DMS 273 (cell line): ENCODE results near the gene SNPH.

ENCODE experiments used
- DNase-seq: peaks from one replicate; lab custom pipeline; 2025; ENCODE audit not compliant: unreplicated experiment; lab: John Stamatoyannopoulos, UW

The SNPH gene

DNA sequence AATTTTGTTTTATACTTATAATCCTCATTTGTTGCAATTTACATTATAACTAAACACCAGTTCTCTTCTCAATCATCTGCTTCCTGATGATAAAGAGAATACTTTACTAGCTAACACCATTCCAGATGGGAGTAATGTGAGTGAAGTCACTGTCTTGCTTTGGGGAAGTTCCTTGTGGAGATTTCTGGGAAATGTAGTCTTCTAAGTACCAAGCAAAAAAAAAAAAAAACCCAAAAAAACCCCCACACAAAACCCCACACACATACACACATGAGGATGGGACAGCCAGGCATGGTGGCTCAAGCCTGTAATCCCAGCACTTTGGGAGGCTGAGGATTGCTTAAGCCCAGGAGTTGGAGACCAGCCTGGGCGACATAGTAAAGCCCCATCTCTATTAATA lies 2.2 kb upstream of the SNPH start:
- peak; percentile 59 for DNase-seq

DNA sequence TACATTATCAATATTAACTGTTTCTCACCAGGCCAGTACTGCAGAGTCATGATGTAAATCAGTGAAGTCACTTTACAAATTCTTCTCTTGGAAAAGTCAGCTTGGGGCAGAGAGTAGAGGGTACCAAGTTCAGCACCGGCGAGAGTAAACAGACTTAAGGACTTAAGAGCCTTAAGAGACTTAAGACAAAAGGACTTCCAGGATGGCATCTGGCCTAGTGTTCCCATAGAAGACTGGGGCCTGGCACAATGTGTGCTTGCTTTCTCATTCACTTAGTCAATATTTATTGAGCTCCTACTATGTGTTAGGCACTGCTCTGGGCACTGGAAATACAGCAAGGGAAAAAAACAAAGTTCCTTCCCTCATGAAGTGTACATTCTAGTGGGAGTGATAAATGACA lies 1.4 kb upstream of the SNPH start:
- DNase-seq = no peak

DNA sequence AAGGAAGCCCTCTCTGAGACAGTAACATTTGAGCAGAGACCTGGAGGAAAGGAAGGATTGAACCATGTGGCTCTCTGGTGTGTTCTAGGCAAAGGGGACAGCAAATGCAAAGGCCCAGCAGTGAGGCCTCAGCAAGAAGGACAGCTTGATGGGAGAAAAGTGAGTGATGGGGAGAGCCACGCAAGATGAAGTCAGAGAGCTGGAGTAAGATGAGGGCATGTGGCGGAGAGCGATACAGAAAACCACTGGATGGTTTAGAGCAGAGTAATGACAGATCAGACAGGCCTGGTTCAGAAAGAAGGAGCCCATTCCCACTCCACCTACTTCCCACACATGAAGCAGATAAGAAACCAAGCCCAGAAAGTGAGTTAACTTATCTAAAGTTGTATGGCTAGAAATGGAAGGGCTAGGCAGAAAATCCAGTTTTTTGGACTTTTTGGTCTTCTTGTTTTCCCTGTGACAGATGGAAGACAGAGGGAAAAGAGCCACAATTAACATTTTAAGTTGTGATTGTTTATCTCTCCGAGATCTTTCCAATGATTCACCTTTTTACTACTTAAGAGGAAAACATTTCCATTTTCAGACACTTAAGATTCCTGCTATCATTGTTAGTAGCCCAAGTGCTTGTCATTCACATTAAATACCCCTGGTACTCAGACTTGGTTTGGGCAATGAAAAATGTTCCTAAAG lies 723 bp upstream of the SNPH start:
- peak; percentile 20 for DNase-seq

DNA sequence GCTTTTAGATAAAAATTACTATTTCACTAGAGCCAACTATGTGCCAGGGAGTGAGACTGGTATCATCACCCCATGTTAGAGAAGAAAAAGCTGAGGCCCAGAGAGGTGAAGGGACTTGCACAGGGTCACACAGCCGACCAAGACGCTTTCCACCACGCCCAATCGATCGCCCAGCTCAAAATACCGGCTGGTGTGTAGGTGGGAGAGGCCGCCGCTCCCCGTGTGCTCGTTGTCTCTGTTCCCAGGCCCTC lies 253 bp upstream of the SNPH start:
- no peak for DNase-seq

DNA sequence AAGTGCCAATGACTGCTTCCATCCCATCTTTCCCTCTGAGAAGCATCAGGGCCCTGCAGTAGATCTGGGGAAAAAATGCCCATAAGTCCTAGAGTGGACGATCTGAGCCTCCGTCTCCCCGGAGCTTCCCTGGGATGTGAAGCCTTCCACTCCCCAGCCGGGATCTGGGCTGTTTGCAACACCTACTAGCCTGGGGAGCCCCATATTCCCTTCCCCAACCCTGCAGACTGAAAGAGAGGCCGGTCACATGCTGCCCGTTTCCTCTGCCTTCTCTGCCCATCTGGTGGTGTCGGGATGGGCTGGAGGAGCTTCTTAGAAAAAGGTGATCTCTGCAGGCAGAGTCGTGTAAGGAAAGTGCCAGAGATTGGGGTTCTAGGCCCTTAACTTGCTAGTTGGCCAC lies 1.1 kb downstream of the SNPH start:
- peak; percentile 34 for DNase-seq

DNA sequence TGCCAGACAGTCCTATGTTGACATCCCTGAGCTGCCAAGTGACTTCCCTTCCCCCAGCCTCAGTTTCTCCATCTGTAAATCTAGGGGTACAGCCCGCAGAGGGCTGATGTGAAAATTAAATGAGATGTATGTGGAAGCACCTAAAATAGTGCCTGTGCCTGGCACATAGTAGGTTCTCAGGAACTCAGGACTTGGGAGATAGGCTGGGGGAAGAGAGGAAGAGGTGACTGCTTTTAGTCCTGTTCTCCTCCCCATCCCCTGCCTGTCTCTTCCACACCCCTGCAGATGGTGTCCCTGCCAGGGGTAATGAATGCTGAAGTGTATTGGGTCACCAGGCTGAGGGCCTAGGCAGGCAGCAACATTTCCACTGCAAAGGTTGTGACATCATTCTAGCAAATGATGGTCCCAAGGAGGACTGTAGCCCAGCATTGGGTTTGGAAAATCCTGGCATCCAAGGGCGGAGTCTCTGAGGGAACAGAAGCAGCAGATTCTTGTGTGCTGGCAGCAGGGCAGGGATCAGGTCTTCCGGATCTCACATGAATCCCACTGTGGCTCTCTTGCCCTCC lies 1.8 kb downstream of the SNPH start:
- peak; percentile 31 for DNase-seq

DNA sequence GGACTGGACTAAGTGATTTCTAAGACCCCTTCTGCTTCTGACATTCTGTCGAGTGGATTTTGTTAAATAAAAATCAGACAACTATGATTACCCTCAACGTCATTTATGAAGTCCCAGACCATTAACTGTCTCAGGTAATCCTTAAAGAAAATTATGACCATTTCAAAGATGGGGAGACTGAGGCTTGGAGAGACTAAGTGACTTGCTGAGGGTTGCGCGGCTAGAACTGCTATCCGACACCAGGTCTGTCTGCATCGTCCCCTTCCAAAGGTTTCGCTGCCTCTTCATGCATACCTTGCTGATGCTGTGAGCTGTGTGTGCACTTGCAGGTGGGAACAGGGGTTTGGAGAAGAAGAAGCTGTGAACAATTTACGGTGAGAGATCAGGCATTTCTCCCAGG lies 3.1 kb downstream of the SNPH start:
- DNase-seq = no peak

DNA sequence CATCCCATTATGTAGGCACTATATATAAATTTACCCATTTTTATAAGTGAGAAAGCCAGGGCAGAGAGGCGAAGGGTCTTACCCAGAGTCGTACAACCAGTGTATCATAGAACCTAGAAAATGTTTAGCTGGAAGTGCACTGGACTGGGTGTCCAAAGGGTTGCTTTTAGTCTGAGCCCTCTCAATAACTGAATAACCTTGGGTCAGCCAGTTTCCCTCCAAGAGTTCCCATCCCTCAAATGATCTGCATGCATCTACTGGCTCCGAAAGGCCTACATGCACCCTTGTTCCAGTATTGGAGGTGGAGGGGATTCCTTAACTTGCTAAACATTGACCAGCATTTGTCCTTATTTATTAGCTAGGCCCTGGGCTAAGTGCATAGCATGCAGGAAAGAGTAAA lies 3.8 kb downstream of the SNPH start:
- DNase-seq = no peak

DNA sequence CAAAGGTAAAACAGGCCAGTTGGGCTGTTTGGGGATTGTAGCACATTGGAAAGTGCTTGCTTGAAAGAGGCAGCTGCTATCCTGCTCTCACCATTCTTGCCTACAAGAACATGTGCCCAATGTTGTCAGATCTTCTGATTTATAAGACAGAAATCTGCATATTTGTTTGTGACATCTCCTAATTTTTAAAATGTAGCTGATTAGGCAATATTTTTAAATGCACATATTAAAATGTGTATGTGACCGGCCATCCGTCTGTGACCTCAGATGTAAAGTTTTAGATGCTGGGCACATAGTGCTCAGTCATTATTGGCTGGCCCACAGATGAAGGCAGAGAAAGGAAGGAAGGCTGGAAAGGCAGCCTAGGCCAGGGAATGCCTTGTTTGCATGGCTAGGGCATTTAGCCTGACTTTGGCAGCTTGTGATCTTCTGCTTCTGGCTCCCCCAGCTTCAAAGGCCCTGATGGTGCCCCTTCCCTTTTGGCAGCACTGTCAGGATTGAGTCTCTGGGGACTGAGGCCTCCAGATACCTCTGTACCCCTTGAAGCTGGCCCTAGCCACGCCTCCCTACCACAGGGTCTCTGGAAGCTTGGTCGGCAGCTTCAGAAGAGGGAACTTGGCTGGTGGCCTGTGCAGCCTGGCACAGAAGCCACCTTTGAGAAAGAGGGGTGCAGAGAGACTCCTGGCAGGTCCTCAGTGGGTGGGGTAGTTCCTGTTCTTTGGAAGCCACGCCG lies 6.4 kb downstream of the SNPH start:
- no peak for DNase-seq

DNA sequence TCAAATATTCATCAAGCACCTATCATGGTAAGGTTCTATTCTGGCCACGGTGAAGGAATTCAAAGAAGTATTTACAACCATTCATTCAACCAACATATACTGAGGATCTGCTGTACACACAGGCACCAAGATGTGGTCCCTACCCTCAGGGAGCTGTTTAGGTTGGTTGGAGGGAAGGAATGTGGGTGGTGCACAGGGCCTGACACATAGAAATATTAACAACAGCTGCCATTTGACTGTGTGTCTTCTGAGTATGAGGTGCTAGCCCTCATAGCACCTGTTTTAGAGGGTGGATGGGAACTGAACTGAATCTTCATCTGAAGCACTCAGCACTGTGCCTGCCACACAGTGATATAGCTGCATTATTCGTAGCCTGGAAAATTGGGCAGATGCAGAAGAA lies 7.3 kb downstream of the SNPH start:
- no peak for DNase-seq

DNA sequence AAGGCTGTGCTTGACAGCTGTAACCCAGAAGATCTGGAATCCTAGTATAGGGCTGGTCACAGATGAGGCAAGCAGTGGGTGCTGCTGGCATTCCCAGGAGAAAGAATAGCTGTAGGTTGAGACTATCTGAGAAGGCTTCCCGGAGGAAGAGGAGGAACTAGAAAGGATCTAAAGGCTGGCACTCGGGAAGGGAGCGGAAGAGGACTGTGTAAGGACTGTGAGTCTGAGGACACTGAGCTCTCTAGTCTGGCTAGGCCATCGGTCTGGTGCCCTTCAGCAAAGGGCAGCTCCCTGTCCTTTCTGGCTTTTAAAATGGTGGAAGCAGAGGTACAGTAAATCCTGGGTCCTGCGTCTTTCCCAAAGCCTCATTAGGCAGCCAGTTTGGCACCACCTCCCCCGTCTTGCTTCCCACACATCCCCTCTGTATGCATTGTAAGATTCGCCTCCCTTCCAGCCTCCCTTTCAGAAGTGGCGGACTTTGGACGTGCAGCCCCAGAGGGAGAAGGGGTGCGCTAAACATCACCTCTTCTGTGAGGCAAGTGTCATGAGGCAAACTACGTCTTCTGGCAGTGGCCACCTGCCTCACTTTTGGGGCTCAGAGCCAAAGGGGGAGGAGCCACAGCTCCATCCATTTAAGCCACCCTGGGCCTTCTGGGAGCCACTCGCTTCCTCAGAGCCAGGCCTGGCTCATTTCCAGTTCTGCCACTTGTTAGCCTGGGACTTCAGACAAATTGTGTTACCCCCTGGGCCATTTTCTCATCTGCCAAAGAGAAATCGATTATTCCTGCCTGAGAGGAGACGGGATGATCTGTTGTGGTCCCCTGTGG lies 8.6 kb downstream of the SNPH start:
- peak; percentile 50 for DNase-seq

DNA sequence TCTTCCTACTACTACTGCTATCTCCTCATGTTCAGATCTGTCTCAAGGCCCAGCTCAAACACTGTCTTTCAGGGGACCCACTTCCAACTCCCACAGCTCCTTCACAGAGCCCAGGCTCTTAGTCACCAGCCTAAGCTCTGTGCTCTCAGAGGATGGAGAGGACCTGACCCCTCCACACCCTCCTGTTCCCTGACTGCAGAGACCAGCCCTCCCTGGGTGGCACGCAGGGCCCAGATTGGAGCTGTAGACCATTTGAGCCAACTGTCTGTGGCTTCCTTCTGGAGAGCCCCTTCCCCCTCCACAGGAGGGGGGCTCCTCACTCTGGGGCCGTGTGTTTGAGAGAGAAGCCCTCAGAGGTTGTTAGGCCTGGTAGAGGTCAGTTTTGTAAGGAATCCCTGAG lies 9.8 kb downstream of the SNPH start:
- DNase-seq = no peak

DNA sequence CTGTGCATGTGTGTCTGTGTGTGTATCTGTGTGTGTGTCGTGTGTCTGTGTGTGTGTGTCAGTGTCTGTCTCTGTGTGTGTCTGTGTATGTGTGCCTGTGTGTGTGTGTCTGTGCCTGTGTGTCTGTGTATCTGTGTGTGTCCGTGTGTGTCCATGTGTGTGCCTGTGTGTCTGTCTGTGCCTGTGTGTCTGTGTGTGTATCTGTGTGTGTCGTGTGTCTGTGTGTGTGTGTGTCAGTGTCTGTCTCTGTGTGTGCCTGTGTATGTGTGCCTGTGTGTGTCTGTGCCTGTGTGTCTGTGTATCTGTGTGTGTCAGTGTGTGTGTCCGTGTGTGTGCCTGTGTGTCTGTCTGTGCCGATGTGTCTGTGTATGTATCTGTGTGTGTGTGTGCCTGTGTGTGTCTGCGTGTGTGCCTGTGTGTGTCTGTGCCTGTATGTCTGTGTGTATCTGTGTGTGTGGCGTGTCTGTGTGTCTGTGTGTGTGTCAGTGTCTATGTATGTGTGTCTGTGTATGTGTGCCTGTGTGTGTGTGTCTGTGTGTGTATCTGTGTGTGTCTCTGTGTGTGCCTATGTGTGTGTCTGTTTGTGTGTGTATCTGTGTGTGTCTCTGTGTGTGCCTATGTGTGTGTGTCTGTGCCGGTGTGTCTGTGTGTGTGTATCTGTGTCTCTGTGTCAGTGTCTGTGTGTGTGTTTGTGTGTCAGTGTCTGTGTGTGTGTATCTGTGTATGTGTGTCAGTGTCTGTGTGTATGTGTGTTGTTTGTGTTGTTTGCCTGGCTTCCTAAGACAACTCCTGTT lies 11.6 kb downstream of the SNPH start:
- no peak for DNase-seq

DNA sequence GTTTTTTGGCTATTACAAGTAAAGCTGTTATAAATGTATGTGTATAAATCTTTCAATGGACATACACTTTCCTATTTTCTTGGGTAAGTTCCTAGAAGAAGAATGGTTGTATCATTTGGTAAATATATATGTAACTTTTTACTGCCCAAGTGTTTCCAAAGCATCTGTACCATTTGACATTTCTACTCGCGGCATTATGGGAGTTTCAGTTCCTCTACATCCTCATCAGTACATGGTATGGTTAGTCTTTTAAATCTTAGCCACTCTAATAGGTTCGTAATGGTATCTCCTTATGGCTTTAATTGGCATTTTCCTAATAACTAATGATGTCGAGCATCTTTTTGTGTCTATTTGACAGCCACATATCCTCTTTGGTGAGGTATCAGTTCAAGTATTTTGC lies 12.9 kb downstream of the SNPH start:
- no peak for DNase-seq

DNA sequence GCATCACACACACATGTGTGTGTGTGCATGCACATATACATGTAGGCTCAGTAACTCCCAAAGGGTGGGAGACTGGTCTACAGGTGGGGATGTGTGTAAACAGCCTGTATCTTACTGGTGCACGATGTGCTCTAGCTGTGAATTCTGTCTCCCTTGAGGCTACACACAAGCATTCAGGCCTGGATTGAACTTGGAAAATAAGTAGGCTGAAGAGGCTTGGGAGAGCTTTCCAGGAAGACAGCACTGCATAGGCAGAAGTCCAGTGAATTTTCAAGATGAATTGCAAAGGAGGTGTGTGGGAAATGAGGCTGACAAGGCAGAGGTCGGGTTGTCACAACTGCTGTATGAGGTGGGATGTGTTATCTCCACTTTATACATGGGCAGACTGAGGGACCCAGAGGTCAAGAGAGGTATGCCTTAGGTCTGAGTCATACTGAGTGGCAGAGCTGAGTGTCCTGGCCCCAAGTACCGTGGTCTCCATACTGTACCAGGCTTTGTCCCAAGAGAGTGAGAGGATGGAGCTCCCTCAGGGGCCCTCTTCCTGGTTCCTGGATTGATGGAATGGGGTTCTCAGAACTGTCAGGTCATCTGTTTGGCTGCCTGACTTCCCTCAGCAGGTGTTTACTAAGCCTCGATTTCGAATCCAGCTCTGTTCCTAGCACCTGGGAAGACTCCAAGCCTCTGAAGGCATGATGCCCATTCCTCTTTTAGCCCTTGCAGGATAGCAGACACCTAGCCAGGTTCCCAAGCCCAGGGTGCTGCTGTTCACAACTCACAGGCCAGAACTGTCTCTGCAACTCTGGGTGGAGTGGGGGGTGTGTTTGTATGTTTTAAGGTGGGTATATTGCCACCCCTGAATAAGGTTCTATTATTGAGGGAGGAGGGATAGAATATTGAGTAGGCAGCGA lies 14.4 kb downstream of the SNPH start:
- DNase-seq = no peak

DNA sequence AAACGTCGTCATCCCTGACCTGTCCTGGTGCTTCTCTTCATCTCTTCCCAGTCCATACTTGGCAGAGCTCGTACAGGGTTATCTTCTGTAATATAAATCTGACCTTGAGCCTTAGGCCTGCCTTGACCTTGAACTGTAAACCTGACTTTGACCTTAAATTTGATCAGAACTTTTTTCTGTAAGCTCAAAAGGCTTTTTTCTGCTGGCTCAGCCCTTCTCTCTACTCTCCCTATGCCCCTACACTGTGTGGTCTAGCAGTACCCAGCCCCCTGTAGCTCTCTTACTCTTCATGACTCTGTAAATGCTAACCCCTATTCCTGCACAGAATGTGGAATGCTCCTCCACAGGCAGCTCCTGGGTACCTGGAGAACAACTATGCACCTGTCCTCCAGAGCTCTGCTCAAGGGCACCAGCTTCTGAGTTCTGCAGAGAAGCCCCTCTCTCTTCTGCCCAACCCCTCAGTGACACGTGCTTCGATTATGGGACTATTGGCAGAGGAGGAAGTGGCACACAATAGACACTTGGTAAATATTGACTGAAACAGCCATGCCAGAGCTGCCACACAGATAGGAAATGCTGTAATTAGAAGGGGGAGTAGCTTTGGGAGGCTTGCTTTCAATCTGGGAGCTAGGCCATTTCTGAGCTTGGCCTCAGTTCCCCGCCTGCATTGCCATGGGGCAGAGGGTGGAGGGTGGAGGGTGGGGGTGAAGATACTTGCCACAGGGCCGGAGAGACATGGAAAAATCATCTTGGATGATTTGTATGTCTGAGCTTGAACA lies 15.4 kb downstream of the SNPH start:
- DNase-seq = no peak

DNA sequence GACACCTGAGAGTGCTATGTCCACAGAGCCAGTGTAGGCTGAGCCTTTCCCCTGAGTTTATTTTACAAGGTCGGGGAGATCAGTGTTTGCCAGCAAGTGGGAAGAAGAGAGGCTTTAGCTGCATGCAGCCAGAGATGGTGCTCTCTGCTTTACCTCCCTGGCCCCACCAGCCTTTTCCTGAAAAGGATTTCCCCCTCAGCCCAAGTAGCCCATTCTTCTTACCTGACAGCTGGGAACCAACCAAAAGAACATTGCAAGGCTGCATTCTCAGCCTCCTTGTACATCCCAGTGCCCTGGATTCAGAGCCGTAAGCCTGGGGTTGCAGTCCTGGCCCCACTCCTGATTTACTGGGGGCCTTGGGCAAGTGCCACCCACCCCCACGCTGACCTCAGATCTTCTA lies 16.9 kb downstream of the SNPH start:
- no peak for DNase-seq

DNA sequence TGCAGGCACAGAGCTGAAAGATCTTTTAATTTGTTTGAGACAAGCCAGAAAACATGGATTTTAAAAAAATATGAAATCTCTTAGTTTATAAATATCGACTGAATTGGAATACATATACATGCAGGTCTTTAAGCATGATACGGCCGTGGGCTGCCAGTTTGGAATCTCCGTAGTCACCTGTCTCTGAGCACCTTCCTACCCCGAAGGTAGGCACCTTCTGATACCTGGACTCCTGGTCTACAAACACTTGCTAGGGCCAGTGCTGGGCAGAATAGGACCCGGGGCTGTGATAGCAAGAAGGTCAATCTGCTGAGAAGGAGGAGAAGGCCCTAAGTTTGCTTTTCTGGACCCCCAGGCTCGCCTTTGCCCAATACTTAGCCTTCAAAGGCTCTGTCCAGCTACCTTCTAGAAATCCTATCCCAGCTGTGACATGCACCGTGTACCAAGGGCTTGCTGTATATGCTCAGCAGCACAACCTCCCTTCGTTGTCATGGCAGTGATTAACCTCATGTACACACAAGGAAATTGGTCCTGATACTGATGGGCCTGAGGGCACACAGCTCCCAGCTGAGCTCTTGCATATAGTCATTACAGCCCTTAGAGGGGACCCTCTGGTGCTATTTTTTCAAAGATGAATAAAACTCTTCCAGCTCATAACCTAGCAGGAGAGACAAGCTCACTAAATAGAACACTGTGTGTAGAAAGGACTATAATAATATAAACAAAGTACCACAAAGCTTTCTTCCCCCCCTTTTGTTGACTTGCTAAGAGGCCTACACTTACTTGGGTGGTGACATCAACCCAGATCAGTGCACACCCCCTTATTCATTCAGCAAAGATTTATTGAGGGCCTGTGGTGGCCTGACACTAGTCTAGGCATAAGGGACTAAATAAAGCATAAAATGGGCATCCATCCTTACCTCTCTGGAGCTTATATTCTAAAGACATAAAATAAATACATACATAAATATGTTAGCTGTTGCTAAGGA lies 17.7 kb downstream of the SNPH start:
- no peak for DNase-seq
